ENCODE data around the gene ADARB1.

DNA sequence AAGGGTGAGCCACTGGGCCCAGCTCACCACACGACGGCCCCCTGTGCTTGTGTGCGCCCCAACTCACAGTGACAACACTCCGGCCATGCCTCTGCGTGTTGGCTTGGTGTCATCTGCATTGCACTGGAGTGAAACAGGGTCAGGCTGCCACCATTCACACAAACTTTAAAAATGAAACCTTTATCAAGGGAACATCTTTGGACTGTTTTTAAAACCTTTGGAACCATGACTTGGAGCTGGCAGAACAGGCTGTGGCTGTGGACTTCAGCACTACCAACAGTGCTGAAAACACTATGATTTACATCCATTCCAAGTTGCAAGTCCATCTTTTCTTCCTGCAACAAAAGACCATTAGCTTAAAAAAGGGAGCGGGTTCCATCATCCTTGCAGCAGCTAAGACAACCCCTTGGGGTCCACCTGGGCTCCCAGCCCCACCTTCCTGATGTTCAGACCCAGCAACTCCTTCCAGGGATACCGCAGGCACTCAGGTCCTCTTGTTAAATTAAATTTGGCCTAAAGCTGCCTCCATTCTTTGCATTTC is 187.7 kb downstream of the ADARB1 start:
- TF ChIP-seq, protein P1, sequence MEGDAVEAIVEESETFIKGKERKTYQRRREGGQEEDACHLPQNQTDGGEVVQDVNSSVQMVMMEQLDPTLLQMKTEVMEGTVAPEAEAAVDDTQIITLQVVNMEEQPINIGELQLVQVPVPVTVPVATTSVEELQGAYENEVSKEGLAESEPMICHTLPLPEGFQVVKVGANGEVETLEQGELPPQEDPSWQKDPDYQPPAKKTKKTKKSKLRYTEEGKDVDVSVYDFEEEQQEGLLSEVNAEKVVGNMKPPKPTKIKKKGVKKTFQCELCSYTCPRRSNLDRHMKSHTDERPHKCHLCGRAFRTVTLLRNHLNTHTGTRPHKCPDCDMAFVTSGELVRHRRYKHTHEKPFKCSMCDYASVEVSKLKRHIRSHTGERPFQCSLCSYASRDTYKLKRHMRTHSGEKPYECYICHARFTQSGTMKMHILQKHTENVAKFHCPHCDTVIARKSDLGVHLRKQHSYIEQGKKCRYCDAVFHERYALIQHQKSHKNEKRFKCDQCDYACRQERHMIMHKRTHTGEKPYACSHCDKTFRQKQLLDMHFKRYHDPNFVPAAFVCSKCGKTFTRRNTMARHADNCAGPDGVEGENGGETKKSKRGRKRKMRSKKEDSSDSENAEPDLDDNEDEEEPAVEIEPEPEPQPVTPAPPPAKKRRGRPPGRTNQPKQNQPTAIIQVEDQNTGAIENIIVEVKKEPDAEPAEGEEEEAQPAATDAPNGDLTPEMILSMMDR (conservative IDR thresholded peaks at IDR 0.05; ENCODE audit: low read depth, low read length): no peak
- no peak for TF ChIP-seq EZH2 (IDR thresholded peaks at IDR 0.05; ENCODE audit: borderline replicate concordance, low read depth, low read length, poor library complexity, severe bottlenecking)
